NCI-H510A treated with DMSO at 0.1 percent for 48 hours (cell line): ENCODE results near the gene OR2D3.
"Not testable (repeated sequence)": the region's sequence is repeated elsewhere in the genome, so short reads cannot be mapped to it uniquely, and the experiment has no call there.

Experiments used
- DNase-seq: peaks from one replicate; lab custom pipeline; 2025; lab: John Stamatoyannopoulos, UW

Gene OR2D3

GRCh38 chr11:6927030-6927617 is 6.3 kb downstream of the OR2D3 start:
- DNase-seq, result peak; percentile 25

- no peak for DNase-seq
Measured at GRCh38 chr11:6928916-6929315, 8.1 kb downstream of the OR2D3 start.

- DNase-seq, result no peak
Measured at GRCh38 chr11:6931146-6931713, 10.4 kb downstream of the OR2D3 start.

GRCh38 chr11:6932145-6932544 is 11.3 kb downstream of the OR2D3 start:
- no peak for DNase-seq

GRCh38 chr11:6941970-6942369 is 21.2 kb downstream of the OR2D3 start:
- DNase-seq, result no peak

- no peak for DNase-seq
Measured at GRCh38 chr11:6943131-6943530, 22.3 kb downstream of the OR2D3 start.

- DNase-seq, result not testable (repeated sequence)
Measured at GRCh38 chr11:6954248-6954647, 33.4 kb downstream of the OR2D3 start.

GRCh38 chr11:6962141-6962540 is 41.3 kb downstream of the OR2D3 start:
- DNase-seq, result no peak

- no peak for DNase-seq
Measured at GRCh38 chr11:6962673-6963072, 41.9 kb downstream of the OR2D3 start.

- no peak for DNase-seq
Measured at GRCh38 chr11:6968816-6969215, 48.0 kb downstream of the OR2D3 start.

- not testable (repeated sequence) for DNase-seq
Measured at GRCh38 chr11:6969854-6970253, 49.1 kb downstream of the OR2D3 start.
